IMR-90 (cell line): Measurements from ENCODE around the gene GALNT5. TPM values are rescaled to one million over a fixed set of nuclear protein-coding genes. Genes with fewer than 3 reads are reported as not detected.

Experiments used
- ATAC-seq: fragments of 200-7000 bp; cut with Tn5 transposase; 2 replicates; pipeline ENCODE4 v1.9.1; 2020; ENCODE audit warnings: low read depth, mild to moderate bottlenecking, moderate library complexity
- BruUV-seq: library from RNA; stranded (reverse); fragments of 400-500 nt; replicated peaks from 2 replicates; lab custom pipeline; 2021; lab: Mats Ljungman, UMichigan
- CTCF ChIA-PET: fragments of 300-600 bp; formaldehyde crosslinking; extraction: SDS; loops from one replicate; lab custom pipeline; 2021; ENCODE audit warnings: antibody characterized with exemption; lab: Yijun Ruan, JAX
- POLR2A ChIA-PET: fragments of 300-600 bp; sonication (Branson Sonifier 250); formaldehyde crosslinking; loops from one replicate; lab custom pipeline; 2022; ENCODE audit warnings: antibody characterized with exemption; ENCODE audit not compliant: unreplicated experiment; lab: Charles Lee
- DNase-seq: peaks from one replicate; pipeline ENCODE4 v3.0.0; 2013
- H2AFZ ChIP-seq: replicated peaks from 2 replicates; pipeline ENCODE3; 2013; ENCODE audit warnings: low read length, mild to moderate bottlenecking; ENCODE audit not compliant: poor library complexity
- H2AK5ac ChIP-seq: 2 replicates; pipeline ENCODE4 v1.6.1; 2013; ENCODE audit warnings: low read depth, low read length, inconsistent platforms
- H2AK9ac ChIP-seq: replicated peaks from 2 replicates; pipeline ENCODE3; 2013; ENCODE audit warnings: mild to moderate bottlenecking, low read depth, low read length, moderate library complexity; ENCODE audit not compliant: poor library complexity
- H2BK120ac ChIP-seq: 2 replicates; pipeline ENCODE4 v1.6.1; 2013; ENCODE audit warnings: low read depth, low read length, inconsistent platforms
- H2BK15ac ChIP-seq: 3 replicates; pipeline ENCODE4 v1.6.1; 2013; ENCODE audit warnings: low read depth, low read length, inconsistent platforms
- H2BK20ac ChIP-seq: 2 replicates; pipeline ENCODE4 v1.6.1; 2013; ENCODE audit warnings: low read depth, mild to moderate bottlenecking, inconsistent platforms, low read length, moderate library complexity
- H2BK5ac ChIP-seq: 2 replicates; pipeline ENCODE4 v1.6.1; 2013; ENCODE audit warnings: mild to moderate bottlenecking, low read depth, low read length, inconsistent platforms; ENCODE audit not compliant: poor library complexity, severe bottlenecking
- H3K14ac ChIP-seq: replicated peaks from 2 replicates; pipeline ENCODE4 v1.6.1; 2013; ENCODE audit warnings: low read depth, low read length, inconsistent platforms
- H3K18ac ChIP-seq: 2 replicates; pipeline ENCODE4 v1.6.1; 2013; ENCODE audit warnings: low read depth, low read length, control low read depth
- H3K23ac ChIP-seq: 2 replicates; pipeline ENCODE4 v1.6.1; 2013; ENCODE audit warnings: low read depth, low read length, inconsistent platforms
- H3K27ac ChIP-seq: 2 replicates; pipeline ENCODE4 v1.5.1; 2013; ENCODE audit warnings: mild to moderate bottlenecking, control low read depth, low read length; ENCODE audit not compliant: insufficient read depth
- H3K27me3 ChIP-seq: 2 replicates; pipeline ENCODE4 v1.6.1; 2013; ENCODE audit warnings: low read length; ENCODE audit not compliant: control insufficient read depth, insufficient read depth
- H3K36me3 ChIP-seq: 2 replicates; pipeline ENCODE4 v1.6.1; 2013; ENCODE audit warnings: low read length, mixed read lengths; ENCODE audit not compliant: control insufficient read depth, insufficient read depth
- H3K4ac ChIP-seq: 2 replicates; pipeline ENCODE4 v1.6.1; 2013; ENCODE audit warnings: low read depth, low read length, inconsistent platforms
- H3K4me1 ChIP-seq: 2 replicates; pipeline ENCODE4 v1.6.1; 2013; ENCODE audit warnings: low read length, mixed read lengths; ENCODE audit not compliant: control insufficient read depth, insufficient read depth
- H3K4me2 ChIP-seq: 2 replicates; pipeline ENCODE4 v1.6.1; 2013; ENCODE audit warnings: low read depth, mild to moderate bottlenecking, control low read depth, low read length, moderate library complexity
- H3K4me3 ChIP-seq: 2 replicates; pipeline ENCODE4 v1.5.1; 2013; ENCODE audit warnings: low read depth, mild to moderate bottlenecking, control low read depth, low read length, moderate library complexity; ENCODE audit not compliant: insufficient read depth
- H3K56ac ChIP-seq: 2 replicates; pipeline ENCODE4 v1.6.1; 2013; ENCODE audit warnings: low read length, inconsistent platforms; ENCODE audit not compliant: insufficient read depth; ENCODE audit errors: extremely low read depth
- H3K79me1 ChIP-seq, 2 experiments: 2 replicates each; pipeline ENCODE4 v1.6.1; 2013; ENCODE audit warnings: low read length in 2 of 2, inconsistent platforms in 1 of 2, low read depth in 1 of 2
- H3K9ac ChIP-seq: 2 replicates; pipeline ENCODE4 v1.6.1; 2013; ENCODE audit warnings: low read depth, low read length, control low read depth
- H3K9me1 ChIP-seq: 2 replicates; pipeline ENCODE4 v1.6.1; 2013; ENCODE audit warnings: low read length, inconsistent platforms; ENCODE audit not compliant: insufficient read depth
- H3K9me3 ChIP-seq: 2 replicates; pipeline ENCODE4 v1.6.1; 2013; ENCODE audit warnings: low read length; ENCODE audit not compliant: control insufficient read depth, insufficient read depth
- H4K20me1 ChIP-seq: 2 replicates; pipeline ENCODE4 v1.6.1; 2013; ENCODE audit warnings: low read length, inconsistent platforms; ENCODE audit not compliant: insufficient read depth
- H4K5ac ChIP-seq: 2 replicates; pipeline ENCODE4 v1.6.1; 2013; ENCODE audit warnings: mild to moderate bottlenecking, low read depth, low read length, control low read depth
- H4K8ac ChIP-seq, 2 experiments: 2 replicates each; pipeline ENCODE4 v1.6.1; 2013; ENCODE audit warnings: low read depth in 2 of 2, low read length in 2 of 2, control low read depth in 1 of 2, inconsistent platforms in 1 of 2
- H4K91ac ChIP-seq: 2 replicates; pipeline ENCODE4 v1.6.1; 2013; ENCODE audit warnings: low read depth, low read length, inconsistent platforms; ENCODE audit not compliant: insufficient read depth
- CHD1 ChIP-seq: IDR thresholded peaks from 2 replicates; pipeline ENCODE4 v1.6.1; 2012; ENCODE audit warnings: low read depth, low read length, improper control_type of control experiment
- NFE2L2 ChIP-seq: fragments of 150-350 bp; IDR thresholded peaks from 2 replicates; pipeline ENCODE4 v1.6.1; 2016; ENCODE audit warnings: low read depth, mild to moderate bottlenecking, low read length
- whole genome bisulfite sequencing, 2 experiments: methylation state at CpG; one replicate each; pipeline versions ENCODE4 v1.1.5 to v1.1.7; 2013; ENCODE audit warnings: missing lambda C conversion rate in 2 of 2; ENCODE audit not compliant: insufficient read length in 1 of 2; ENCODE audit errors: extremely low coverage in 2 of 2; 5-methylcytosine and 5-hydroxymethylcytosine counted together
- dilution Hi-C: fragments of 300-500 bp; cut with HindIII; formaldehyde crosslinking; loops from one replicate; pipeline ENCODE4 v1.14.3; 2018; ENCODE audit warnings: low sequenced_read_pairs; ENCODE audit not compliant: unreplicated experiment
- in situ Hi-C: fragments of 300-500 bp; cut with MboI; formaldehyde crosslinking; loops from 3 replicates; pipeline ENCODE4 v1.14.3; 2019; ENCODE audit warnings: low sequenced_read_pairs, inconsistent platforms, mixed read lengths
- intact Hi-C: fragments of 100-400 bp; cut with micrococcal nuclease; formaldehyde crosslinking; loops from 2 replicates; pipeline ENCODE4 v1.10.0; 2022
- polyA plus RNA-seq, 3 experiments: library from polyadenylated mRNA; depleted of rRNA; stranded (reverse); fragments of >200 nt; gene quantifications; 2 replicates each; pipeline ENCODE4 v1.2.3, GENCODE V29; 2012; ENCODE audit warnings: low replicate concordance in 1 of 3
- total RNA-seq: library from RNA; depleted of rRNA; stranded (reverse); fragments of >200 nt; gene quantifications from 2 replicates; pipeline ENCODE4 v1.2.3, GENCODE V29; 2012
- TF ChIP-seq, protein P1 (sequence below): conservative IDR thresholded peaks from 2 replicates; pipeline ENCODE4 v1.5.1; 2012; ENCODE audit warnings: mild to moderate bottlenecking, low read depth, low read length, improper control_type of control experiment

Gene GALNT5
- total and polyA plus RNA-seq, 2 of the 4 experiments (the other 2 are of a cell fraction), result 36.3 to 63.3 TPM

DNA sequence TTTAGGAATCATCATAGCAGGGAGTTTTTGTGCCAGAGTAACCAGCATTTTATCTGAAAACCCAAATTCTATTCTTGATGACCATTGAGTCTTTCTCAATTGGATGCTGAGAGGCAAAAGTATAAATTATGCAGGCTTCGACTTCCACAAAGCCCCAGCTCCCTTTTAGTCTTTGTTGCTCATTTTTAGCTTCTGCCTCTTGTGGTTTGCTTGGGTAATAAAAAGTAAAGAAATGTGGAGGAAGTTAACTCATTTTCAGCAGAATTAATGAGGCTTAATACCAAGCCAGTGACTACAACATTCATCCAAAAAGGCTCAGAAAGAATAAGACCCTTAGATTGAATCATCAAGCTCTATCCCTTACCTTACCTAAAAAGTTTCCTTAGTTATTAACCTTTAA, 49.5 kb downstream of the GALNT5 start:
- no CpG with 5 or more reads among the region's 1 CpG for WGBS, 2 experiments
- H3K14ac ChIP-seq, result no peak overlapping the region
- H3K18ac ChIP-seq, result no peak overlapping the region
- no peak overlapping the region for H3K27ac ChIP-seq
- no peak overlapping the region for H3K4me2 ChIP-seq
- no peak overlapping the region for H4K8ac ChIP-seq
- H3K9me1 ChIP-seq, result no peaks in the 10 kb centered on the region; the same call in 1 of the 2 replicates
- no peak overlapping the region for H2AK5ac ChIP-seq
- ChIA-PET POLR2A (no interaction called here), CTCF (interaction anchor here (0.6 to 1.2 kb wide), 2 partner anchors 21 to 307 kb away, joined by 3 to 5 read pairs; no protein-coding TSS in a partner anchor)
- H3K36me3 ChIP-seq, result peaks cover 11% of the 10 kb centered on the region
- no TSS peak for BruUV-seq
- H2BK15ac ChIP-seq, result no peak overlapping the region
- in situ Hi-C loops, result no loop called here
- H3K27me3 ChIP-seq, result no peaks in the 10 kb centered on the region
- H3K4ac ChIP-seq, result no peak overlapping the region
- DNase-seq, result peak; percentile 9
- 0 out of 4 replicates have a peak, but pooled peaks cover 0 to 4% of the 10 kb centered on the region in 2 experiments for H3K79me1 ChIP-seq
- peaks cover 4% of the 10 kb centered on the region; the same call in 1 of the 2 replicates for H3K4me1 ChIP-seq
- H4K91ac ChIP-seq, result no peak overlapping the region
- H3K9ac ChIP-seq, result no peak overlapping the region
- H2BK20ac ChIP-seq, result no peak overlapping the region
- H2BK120ac ChIP-seq, result no peak overlapping the region
- TF ChIP-seq, protein P1, sequence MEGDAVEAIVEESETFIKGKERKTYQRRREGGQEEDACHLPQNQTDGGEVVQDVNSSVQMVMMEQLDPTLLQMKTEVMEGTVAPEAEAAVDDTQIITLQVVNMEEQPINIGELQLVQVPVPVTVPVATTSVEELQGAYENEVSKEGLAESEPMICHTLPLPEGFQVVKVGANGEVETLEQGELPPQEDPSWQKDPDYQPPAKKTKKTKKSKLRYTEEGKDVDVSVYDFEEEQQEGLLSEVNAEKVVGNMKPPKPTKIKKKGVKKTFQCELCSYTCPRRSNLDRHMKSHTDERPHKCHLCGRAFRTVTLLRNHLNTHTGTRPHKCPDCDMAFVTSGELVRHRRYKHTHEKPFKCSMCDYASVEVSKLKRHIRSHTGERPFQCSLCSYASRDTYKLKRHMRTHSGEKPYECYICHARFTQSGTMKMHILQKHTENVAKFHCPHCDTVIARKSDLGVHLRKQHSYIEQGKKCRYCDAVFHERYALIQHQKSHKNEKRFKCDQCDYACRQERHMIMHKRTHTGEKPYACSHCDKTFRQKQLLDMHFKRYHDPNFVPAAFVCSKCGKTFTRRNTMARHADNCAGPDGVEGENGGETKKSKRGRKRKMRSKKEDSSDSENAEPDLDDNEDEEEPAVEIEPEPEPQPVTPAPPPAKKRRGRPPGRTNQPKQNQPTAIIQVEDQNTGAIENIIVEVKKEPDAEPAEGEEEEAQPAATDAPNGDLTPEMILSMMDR, result 0 out of 2 replicates have a peak, but pooled peaks have one; percentile 10
- TF ChIP-seq NFE2L2 (no peak), CHD1 (no peak)
- H3K9me3 ChIP-seq, result no peaks in the 10 kb centered on the region
- H2BK5ac ChIP-seq, result no peak overlapping the region
- no peak for ATAC-seq
- intact Hi-C loops, result no loop called here
- dilution Hi-C loops, result no loop called here
- no peak overlapping the region for H3K4me3 ChIP-seq
- H4K20me1 ChIP-seq, result no peaks in the 10 kb centered on the region
- H2AK9ac ChIP-seq, result no peak overlapping the region
- no peak overlapping the region for H2AFZ ChIP-seq
- H3K23ac ChIP-seq, result no peak overlapping the region
- H3K56ac ChIP-seq, result no peak overlapping the region
- H4K5ac ChIP-seq, result no peak overlapping the region
